Lower lobe of right lung (tissue), 2 donors: Measurements from ENCODE around the gene CLMP. TPM values are rescaled to one million over a fixed set of nuclear protein-coding genes. Genes with fewer than 3 reads are reported as not detected.
A peak's percentile ranks its signal among the peaks of the same experiment; 100 is the strongest.

ENCODE experiments used
- ATAC-seq, 2 donors: fragments of 200-7000 bp; cut with Tn5 transposase; one replicate each; pipeline ENCODE4 v1.9.1; 2020 to 2022; ENCODE audit warnings: mild to moderate bottlenecking in 2 of 2, moderate library complexity in 2 of 2
- DNase-seq: peaks from one replicate; pipeline ENCODE4 v3.0.0-alpha.2; 2020
- H3K27ac ChIP-seq: fragments of 200-600 bp; one replicate; pipeline ENCODE4 v1.8.0; 2022
- H3K27me3 ChIP-seq: fragments of 200-600 bp; one replicate; pipeline ENCODE4 v1.8.0; 2022; ENCODE audit warnings: low read depth
- H3K36me3 ChIP-seq: fragments of 200-600 bp; one replicate; pipeline ENCODE4 v1.8.0; 2022; ENCODE audit warnings: mild to moderate bottlenecking
- H3K4me1 ChIP-seq: fragments of 200-600 bp; one replicate; pipeline ENCODE4 v1.8.0; 2022
- H3K4me3 ChIP-seq: fragments of 200-600 bp; one replicate; pipeline ENCODE4 v1.8.0; 2022; ENCODE audit warnings: mild to moderate bottlenecking
- H3K9me3 ChIP-seq: fragments of 200-600 bp; one replicate; pipeline ENCODE4 v1.8.0; 2022
- CTCF ChIP-seq: fragments of 200-600 bp; IDR thresholded peaks from one replicate; pipeline ENCODE4 v1.8.0; 2022; ENCODE audit warnings: antibody characterized with exemption, mild to moderate bottlenecking
- intact Hi-C: fragments of 100-400 bp; cut with DNase I; formaldehyde crosslinking; loops from one replicate; pipeline ENCODE4 v1.11.0; 2022
- total RNA-seq: library from RNA; stranded (reverse); fragmentation: NEBNext Ultra II Directional; extraction: Animal tissue kit (Norgen Biotek cat#: 25700); gene quantifications from one replicate; pipeline ENCODE4 v1.2.1, GENCODE V29; 2021
- donor health status: DM: no; HTN: yes; CAD: no; lungs with severe emphysema.

Gene CLMP
- total RNA-seq, 1 donor from 2014 or later = 15.1 TPM

DNA sequence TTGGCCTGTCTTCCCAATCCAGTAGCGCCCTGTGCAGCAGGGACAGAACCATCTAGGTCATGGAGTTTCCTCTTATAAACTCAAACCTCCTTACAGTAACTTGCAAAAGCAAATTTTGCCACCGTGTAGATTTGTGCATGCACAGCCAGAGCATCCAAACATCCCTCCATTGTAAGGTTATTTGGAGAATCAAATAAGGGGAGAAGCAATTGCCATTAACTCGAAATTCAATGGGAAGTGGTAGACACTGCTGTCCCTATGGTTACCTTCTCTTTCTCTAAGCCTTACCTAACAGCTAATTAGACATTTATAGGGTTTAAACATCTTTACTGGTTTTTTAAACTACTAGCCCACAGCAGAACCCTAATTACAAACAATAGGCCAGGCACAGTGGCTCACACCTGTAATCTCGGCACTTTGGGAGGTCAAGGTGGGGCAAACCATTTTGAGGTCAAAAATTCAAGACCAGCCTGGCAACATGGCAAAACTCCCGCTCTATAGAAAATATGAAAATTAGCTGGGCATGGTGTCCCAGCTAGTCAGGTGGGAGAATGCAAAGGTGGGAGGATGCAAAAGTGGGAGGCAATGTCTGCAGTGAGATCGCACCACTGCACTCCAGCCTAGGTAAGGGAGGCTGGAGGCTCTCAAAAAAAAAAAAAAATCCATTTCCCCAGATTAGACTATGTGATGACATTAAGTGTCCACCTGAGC is 139.7 kb downstream of the CLMP start:
- Histone ChIP-seq H3K27me3 (no peaks in the 10 kb centered on the region), H3K4me1 (peaks cover 61% of the 10 kb centered on the region), H3K9me3 (no peaks in the 10 kb centered on the region), H3K4me3 (no peak overlapping the region), H3K36me3 (peaks cover 81% of the 10 kb centered on the region), H3K27ac (no peak overlapping the region)
- no peak for ATAC-seq
- no peak for TF ChIP-seq CTCF
- intact Hi-C loops = no loop called here
- no peak for DNase-seq

DNA sequence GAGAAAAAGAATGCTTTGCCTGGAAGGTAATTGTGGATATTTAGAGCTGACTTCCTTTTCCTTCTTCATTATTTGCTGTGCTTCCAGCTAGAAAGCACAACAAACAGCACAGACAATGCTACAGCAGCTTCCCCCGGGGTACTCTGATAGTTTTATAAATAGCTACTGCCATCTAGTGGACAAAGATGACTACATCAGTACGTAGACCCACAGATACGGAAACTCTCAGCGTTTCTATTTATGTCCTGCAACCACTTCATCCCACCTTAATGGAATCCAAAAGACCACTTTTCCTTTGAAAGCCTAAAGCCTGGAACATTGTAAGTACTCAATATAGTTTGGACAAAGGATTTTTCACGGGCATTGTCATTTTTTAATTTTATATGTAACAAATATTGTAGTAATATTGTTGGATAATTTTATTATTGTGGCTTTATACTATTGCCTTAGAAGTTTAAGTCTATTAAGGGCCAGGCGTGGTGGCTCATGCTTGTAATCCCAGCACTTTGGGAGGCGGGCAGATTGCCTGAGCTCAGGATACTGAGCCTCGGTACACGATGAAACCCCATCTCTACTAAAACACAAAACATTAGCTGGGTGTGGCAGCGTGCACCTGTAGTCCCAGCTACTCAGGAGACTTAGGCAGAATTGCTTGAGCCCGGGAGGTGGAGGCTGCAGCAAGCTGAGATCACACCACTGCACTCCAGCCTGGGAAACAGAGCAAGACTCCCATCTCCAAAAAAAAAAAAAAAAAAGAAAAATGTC is 140.6 kb downstream of the CLMP start:
- Histone ChIP-seq H3K4me1 (peaks cover 53% of the 10 kb centered on the region), H3K9me3 (no peaks in the 10 kb centered on the region), H3K4me3 (no peak overlapping the region), H3K36me3 (peaks cover 73% of the 10 kb centered on the region), H3K27ac (no peak overlapping the region), H3K27me3 (no peaks in the 10 kb centered on the region)
- intact Hi-C loops = no loop called here
- TF ChIP-seq CTCF = peak; percentile 69
- no peak for DNase-seq
- ATAC-seq = peak; percentile 86 to 87

- ATAC-seq = peak in 1 of 2 donors; percentile 10
- TF ChIP-seq CTCF = no peak
- peaks cover 59% of the 10 kb centered on the region for H3K36me3 ChIP-seq
Observed at GRCh38 chr11:123052901-123053721, 141.9 kb downstream of the CLMP start.

DNA sequence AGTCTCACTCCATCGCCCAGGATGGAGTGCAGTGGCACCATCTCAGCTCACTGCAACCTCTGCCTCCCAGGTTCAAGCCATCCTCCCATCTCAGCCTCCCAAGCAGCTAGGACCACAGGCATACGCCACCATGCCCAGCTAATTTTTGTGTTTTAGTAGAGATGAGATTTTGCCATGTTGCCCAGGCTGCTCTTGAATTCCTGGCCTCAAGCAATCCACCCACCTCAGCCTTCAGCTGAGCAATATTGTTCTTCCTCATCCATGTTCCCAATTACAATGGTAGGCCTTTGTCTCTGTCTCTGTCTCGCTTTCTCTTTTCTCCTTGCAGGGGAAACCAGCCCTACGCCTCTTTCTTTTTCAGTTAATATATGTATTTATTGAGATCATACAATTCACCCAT is 143.4 kb downstream of the CLMP start:
- peaks cover 44% of the 10 kb centered on the region for H3K36me3 ChIP-seq
- ATAC-seq = no peak
- H3K4me1 ChIP-seq = peaks cover 24% of the 10 kb centered on the region
- no peak for TF ChIP-seq CTCF
- no peaks in the 10 kb centered on the region for H3K27me3 ChIP-seq
- no peaks in the 10 kb centered on the region for H3K9me3 ChIP-seq
- no peak overlapping the region for H3K4me3 ChIP-seq
- intact Hi-C loops = no loop called here
- DNase-seq = no peak
- no peak overlapping the region for H3K27ac ChIP-seq

More at GRCh38 chr11:123052901-123053721, 141.9 kb downstream of the CLMP start:
- no peak for DNase-seq
- Histone ChIP-seq H3K4me1 (peaks cover 39% of the 10 kb centered on the region), H3K9me3 (no peaks in the 10 kb centered on the region), H3K4me3 (no peak overlapping the region), H3K27ac (no peak overlapping the region), H3K27me3 (no peaks in the 10 kb centered on the region)
- intact Hi-C loops = no loop called here

GRCh38 chr11:123051146-123051545 is 143.9 kb downstream of the CLMP start:
- peaks cover 19% of the 10 kb centered on the region for H3K4me1 ChIP-seq
- no peak for TF ChIP-seq CTCF
- no peaks in the 10 kb centered on the region for H3K27me3 ChIP-seq
- ATAC-seq = no peak
- DNase-seq = no peak
- H3K27ac ChIP-seq = no peak overlapping the region
- H3K4me3 ChIP-seq = no peak overlapping the region
- H3K9me3 ChIP-seq = no peaks in the 10 kb centered on the region
- intact Hi-C loops = no loop called here
- H3K36me3 ChIP-seq = peaks cover 39% of the 10 kb centered on the region
